ENCODE data around the gene ADARB2. TPM values are rescaled to one million over a fixed set of nuclear protein-coding genes. Genes with fewer than 3 reads are reported as not detected.

The ADARB2 gene
- total RNA-seq, 1 donor from 2014 or later = under 0.01 TPM

DNA sequence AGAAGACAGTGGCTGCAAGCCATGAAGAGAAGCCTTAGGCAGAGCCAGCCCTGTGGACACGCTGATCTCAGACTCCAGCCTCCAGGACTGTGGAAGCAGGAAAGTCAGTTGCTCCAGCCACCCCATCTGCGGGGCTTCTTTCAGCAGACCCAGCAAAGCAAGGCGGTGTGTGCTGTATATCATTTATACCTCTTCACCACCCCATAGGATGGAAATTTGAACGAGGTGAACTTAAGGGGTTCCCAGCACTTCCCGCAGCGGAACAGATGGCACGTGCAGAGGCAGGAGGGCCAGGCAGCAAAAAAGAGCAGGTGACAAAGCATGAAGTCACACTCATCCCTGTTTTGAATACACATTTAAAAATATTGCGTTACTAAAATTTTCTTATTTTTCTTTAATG lies 159.4 kb downstream of the ADARB2 start:
- no peak overlapping the region for H3K4me3 ChIP-seq (ENCODE audit: low read length in 3 of 3)
- no peak overlapping the region for H3K9ac ChIP-seq (ENCODE audit: low read depth in 1 of 3, low read length in 3 of 3)
- H3K27me3 ChIP-seq (ENCODE audit: control insufficient read depth in 3 of 3, insufficient read depth in 3 of 3, low read length in 3 of 3) = peaks cover 0 to 23% (median 0%) of the 10 kb centered on the region in 3 donors
- no peaks in the 10 kb centered on the region for H3K4me1 ChIP-seq (ENCODE audit: control insufficient read depth in 3 of 3, insufficient read depth in 3 of 3, low read length in 3 of 3)
- H3K27ac ChIP-seq (ENCODE audit: low read depth, low read length) = no peak overlapping the region
- H3K9me3 ChIP-seq (ENCODE audit: control insufficient read depth in 3 of 3, low read length in 3 of 3) = no peaks in the 10 kb centered on the region
- H3K36me3 ChIP-seq (ENCODE audit: control insufficient read depth in 3 of 3, insufficient read depth in 3 of 3, low read length in 3 of 3) = no peaks in the 10 kb centered on the region

DNA sequence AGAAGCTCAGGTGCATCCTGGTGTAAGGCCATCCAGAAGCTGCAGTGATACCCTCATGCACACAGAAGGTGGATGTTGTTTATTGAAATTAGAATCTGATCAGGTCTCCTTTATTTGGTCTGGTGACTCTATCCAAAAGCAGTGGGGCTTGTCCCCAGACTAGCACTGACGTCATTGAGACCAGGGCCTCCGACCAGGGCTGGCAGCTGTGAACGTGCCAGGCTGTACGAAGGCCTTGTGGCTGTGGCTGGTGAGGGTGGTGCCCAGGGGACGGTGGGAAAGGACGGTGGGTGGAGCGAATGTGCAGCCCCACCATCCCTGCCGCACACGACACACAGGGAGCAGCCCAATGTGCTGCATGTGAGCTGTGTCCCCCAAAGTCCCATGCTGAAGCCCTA lies 160.0 kb downstream of the ADARB2 start:
- no peak overlapping the region for H3K9ac ChIP-seq (ENCODE audit: low read depth in 1 of 3, low read length in 3 of 3)
- H3K4me3 ChIP-seq (ENCODE audit: low read length in 3 of 3) = no peak overlapping the region
- no peaks in the 10 kb centered on the region for H3K9me3 ChIP-seq (ENCODE audit: control insufficient read depth in 3 of 3, low read length in 3 of 3)
- no peaks in the 10 kb centered on the region for H3K4me1 ChIP-seq (ENCODE audit: control insufficient read depth in 3 of 3, insufficient read depth in 3 of 3, low read length in 3 of 3)
- peaks cover 0 to 23% (median 0%) of the 10 kb centered on the region in 3 donors for H3K27me3 ChIP-seq (ENCODE audit: control insufficient read depth in 3 of 3, insufficient read depth in 3 of 3, low read length in 3 of 3)
- no peak overlapping the region for H3K27ac ChIP-seq (ENCODE audit: low read depth, low read length)
- H3K36me3 ChIP-seq (ENCODE audit: control insufficient read depth in 3 of 3, insufficient read depth in 3 of 3, low read length in 3 of 3) = no peaks in the 10 kb centered on the region

DNA sequence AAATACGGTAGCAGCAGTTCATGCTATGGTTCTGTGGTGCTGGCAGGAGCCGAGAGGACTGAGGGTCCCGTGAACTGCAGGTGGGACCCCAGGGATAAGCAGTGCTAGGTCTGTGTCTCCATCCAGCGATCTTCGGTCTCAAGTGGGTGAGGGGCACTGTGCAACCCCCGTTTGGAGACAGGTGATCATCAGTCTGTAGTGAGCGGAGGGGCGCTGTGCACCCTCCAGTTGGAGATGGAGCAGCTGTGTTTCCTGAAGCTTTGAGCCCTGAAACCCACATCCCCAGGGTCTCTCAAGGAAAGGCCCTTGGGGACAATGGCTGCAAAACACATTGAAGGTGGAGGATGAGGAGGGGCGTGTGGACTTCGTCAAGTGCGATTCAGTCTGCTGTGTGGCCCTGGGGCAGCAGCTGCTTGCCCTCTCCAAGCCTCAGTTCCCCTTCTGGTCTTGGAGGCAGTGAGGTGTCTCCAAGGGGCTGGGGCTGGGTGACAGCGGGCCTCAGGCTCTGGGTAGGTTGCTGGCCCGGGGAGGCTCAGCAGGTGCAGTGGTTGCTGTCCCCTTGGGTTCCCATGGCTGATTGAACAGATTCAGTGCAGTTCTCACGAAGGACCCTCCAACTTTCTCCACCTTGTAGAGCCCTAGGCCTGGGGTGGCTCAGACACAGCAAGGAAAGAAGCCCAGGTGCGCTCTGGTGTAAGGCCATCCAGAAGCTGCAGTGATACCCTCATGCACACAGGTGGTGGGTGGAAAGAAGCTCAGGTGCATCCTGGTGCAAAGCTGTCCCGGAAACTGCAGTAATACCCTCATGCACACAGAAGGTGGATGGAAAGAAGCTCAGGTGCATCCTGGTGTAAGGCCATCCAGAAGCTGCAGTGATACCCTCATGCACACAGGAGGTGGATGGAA lies 160.6 kb downstream of the ADARB2 start:
- Histone ChIP-seq H3K36me3 (ENCODE audit: control insufficient read depth in 3 of 3, insufficient read depth in 3 of 3, low read length in 3 of 3) (no peaks in the 10 kb centered on the region), H3K4me3 (ENCODE audit: low read length in 3 of 3) (no peak overlapping the region), H3K9me3 (ENCODE audit: control insufficient read depth in 3 of 3, low read length in 3 of 3) (no peaks in the 10 kb centered on the region), H3K9ac (ENCODE audit: low read depth in 1 of 3, low read length in 3 of 3) (no peak overlapping the region), H3K27me3 (ENCODE audit: control insufficient read depth in 3 of 3, insufficient read depth in 3 of 3, low read length in 3 of 3) (peaks cover 0 to 20% (median 0%) of the 10 kb centered on the region in 3 donors), H3K27ac (ENCODE audit: low read depth, low read length) (no peak overlapping the region), H3K4me1 (ENCODE audit: control insufficient read depth in 3 of 3, insufficient read depth in 3 of 3, low read length in 3 of 3) (no peaks in the 10 kb centered on the region)

DNA sequence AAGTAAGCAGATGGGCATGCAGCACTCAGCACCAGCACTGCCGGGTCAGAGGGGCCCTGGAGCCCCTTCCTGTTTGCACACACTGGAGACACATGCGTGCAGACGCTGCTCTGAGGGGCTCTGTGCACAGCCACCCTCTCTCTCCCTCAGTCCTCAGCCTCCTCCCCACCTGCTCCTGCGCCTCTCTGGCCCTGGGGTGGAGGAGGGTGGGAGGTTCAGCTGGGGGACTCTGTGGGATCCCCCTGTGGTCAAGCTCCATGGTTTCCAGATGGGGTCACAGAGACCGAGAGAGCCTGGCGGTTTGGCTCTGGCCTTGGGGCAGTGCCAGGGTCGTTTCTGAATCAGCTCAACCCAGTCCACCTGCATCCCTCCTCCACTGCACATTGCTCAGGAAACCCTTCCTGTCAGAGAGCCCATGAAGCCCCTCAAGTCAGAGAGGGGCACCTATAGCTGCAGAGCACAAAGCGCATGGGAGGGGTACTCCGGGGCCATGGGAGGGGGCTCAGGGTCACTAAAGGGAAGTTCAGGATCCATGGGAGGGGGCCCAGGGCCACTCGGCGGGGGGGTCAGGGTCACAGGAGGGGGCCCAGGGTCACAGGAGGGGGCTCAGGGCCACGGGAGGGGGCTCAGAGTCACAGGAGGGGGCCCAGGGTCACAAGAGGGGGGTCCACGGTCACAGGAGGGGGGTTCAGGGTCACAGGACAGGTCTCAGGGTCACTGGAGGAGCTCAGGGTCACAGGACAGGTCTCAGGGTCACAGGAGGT lies 161.7 kb downstream of the ADARB2 start:
- Histone ChIP-seq H3K4me1 (ENCODE audit: control insufficient read depth in 3 of 3, insufficient read depth in 3 of 3, low read length in 3 of 3) (no peaks in the 10 kb centered on the region), H3K4me3 (ENCODE audit: low read length in 3 of 3) (no peak overlapping the region), H3K27me3 (ENCODE audit: control insufficient read depth in 3 of 3, insufficient read depth in 3 of 3, low read length in 3 of 3) (peaks cover 0 to 17% (median 0%) of the 10 kb centered on the region in 3 donors), H3K36me3 (ENCODE audit: control insufficient read depth in 3 of 3, insufficient read depth in 3 of 3, low read length in 3 of 3) (no peaks in the 10 kb centered on the region), H3K9ac (ENCODE audit: low read depth in 1 of 3, low read length in 3 of 3) (no peak overlapping the region), H3K27ac (ENCODE audit: low read depth, low read length) (no peak overlapping the region), H3K9me3 (ENCODE audit: control insufficient read depth in 3 of 3, low read length in 3 of 3) (no peaks in the 10 kb centered on the region)

DNA sequence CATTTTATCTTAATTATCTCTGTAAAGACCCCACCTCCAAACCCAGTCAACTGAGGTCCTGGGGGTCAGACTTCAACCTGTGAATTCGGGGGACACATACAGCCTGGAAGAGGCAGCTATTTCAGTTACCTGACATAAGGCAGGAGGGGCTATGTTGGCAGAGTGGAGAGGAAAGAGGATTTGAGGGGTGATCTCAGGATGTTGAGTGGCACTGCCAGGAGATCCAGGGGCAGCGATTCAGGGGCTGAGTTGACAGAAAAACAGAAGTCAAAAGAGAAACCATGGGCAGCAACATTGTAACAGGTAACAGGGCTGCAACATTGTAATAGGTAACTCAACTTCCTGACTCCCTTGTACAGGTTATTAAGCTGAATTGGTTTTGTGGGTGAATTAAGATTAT lies 162.6 kb downstream of the ADARB2 start:
- H3K27me3 ChIP-seq (ENCODE audit: control insufficient read depth in 3 of 3, insufficient read depth in 3 of 3, low read length in 3 of 3) = peaks cover 0 to 17% (median 0%) of the 10 kb centered on the region in 3 donors
- no peaks in the 10 kb centered on the region for H3K36me3 ChIP-seq (ENCODE audit: control insufficient read depth in 3 of 3, insufficient read depth in 3 of 3, low read length in 3 of 3)
- H3K4me3 ChIP-seq (ENCODE audit: low read length in 3 of 3) = no peak overlapping the region

DNA sequence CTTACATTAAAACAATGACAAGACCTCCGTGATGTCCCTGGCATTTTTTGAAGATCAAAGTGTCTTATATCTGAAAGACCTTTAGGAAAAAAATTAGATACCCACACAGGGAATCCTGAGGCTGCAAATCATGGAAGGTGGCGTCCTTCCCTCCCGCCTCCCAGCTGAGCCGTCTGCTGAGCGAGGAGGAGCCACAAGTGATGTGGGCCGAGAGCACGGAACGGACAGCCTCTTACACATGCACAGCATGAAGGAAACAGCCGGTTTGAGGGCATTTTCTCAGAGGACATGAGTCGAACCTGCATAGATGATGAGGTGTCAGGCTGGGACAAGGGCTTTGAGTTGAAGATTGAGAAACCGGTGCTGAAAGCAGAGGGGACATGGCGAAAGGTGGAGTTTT lies 163.3 kb downstream of the ADARB2 start:
- H3K9ac ChIP-seq (ENCODE audit: low read depth in 1 of 3, low read length in 3 of 3) = no peak overlapping the region
- no peak overlapping the region for H3K27ac ChIP-seq (ENCODE audit: low read depth, low read length)
- no peaks in the 10 kb centered on the region for H3K4me1 ChIP-seq (ENCODE audit: control insufficient read depth in 3 of 3, insufficient read depth in 3 of 3, low read length in 3 of 3)
- no peaks in the 10 kb centered on the region for H3K9me3 ChIP-seq (ENCODE audit: control insufficient read depth in 3 of 3, low read length in 3 of 3)
- H3K4me3 ChIP-seq (ENCODE audit: low read length in 3 of 3) = no peak overlapping the region
- H3K36me3 ChIP-seq (ENCODE audit: control insufficient read depth in 3 of 3, insufficient read depth in 3 of 3, low read length in 3 of 3) = no peaks in the 10 kb centered on the region
- peaks cover 0 to 20% (median 0%) of the 10 kb centered on the region in 3 donors for H3K27me3 ChIP-seq (ENCODE audit: control insufficient read depth in 3 of 3, insufficient read depth in 3 of 3, low read length in 3 of 3)

More for the DNA sequence above, 162.6 kb downstream of the ADARB2 start:
- H3K27ac ChIP-seq (ENCODE audit: low read depth, low read length) = no peak overlapping the region
- H3K4me1 ChIP-seq (ENCODE audit: control insufficient read depth in 3 of 3, insufficient read depth in 3 of 3, low read length in 3 of 3) = no peaks in the 10 kb centered on the region
- no peak overlapping the region for H3K9ac ChIP-seq (ENCODE audit: low read depth in 1 of 3, low read length in 3 of 3)
- H3K9me3 ChIP-seq (ENCODE audit: control insufficient read depth in 3 of 3, low read length in 3 of 3) = no peaks in the 10 kb centered on the region

DNA sequence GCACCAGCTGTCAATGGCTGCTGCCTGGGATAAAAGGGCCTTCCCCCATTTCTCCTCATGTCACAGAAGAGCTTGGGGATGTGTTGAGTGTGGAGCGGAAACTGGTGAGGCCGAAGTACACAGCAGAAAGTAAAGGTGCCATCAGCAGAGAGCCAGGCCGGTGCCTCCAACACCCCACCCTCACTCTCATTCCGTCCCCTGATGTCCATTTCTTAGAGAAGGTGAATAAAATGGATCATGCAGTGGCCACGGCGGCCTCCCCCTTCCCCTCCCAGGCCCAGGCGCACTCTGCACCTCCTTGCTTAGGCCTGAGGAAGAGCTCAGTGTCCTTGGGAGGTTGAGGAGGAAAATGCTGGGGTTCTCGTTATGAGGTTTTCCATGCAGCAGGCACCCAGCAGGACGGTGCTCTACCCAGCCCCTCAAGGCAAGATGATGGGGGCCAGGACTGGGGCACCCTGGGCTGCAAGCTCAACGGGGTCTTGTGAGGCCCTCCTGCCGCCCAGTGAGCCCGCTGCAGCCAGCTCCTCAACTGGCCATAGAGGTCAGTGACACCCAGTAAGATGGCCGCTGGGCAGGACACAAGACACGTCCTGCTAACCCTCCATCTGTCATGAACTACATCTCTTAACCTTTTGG lies 163.9 kb downstream of the ADARB2 start:
- Histone ChIP-seq H3K4me3 (ENCODE audit: low read length in 3 of 3) (no peak overlapping the region), H3K9me3 (ENCODE audit: control insufficient read depth in 3 of 3, low read length in 3 of 3) (no peaks in the 10 kb centered on the region), H3K4me1 (ENCODE audit: control insufficient read depth in 3 of 3, insufficient read depth in 3 of 3, low read length in 3 of 3) (no peaks in the 10 kb centered on the region), H3K27me3 (ENCODE audit: control insufficient read depth in 3 of 3, insufficient read depth in 3 of 3, low read length in 3 of 3) (peaks cover 0 to 15% (median 0%) of the 10 kb centered on the region in 3 donors), H3K36me3 (ENCODE audit: control insufficient read depth in 3 of 3, insufficient read depth in 3 of 3, low read length in 3 of 3) (no peaks in the 10 kb centered on the region), H3K27ac (ENCODE audit: low read depth, low read length) (no peak overlapping the region), H3K9ac (ENCODE audit: low read depth in 1 of 3, low read length in 3 of 3) (no peak overlapping the region)

DNA sequence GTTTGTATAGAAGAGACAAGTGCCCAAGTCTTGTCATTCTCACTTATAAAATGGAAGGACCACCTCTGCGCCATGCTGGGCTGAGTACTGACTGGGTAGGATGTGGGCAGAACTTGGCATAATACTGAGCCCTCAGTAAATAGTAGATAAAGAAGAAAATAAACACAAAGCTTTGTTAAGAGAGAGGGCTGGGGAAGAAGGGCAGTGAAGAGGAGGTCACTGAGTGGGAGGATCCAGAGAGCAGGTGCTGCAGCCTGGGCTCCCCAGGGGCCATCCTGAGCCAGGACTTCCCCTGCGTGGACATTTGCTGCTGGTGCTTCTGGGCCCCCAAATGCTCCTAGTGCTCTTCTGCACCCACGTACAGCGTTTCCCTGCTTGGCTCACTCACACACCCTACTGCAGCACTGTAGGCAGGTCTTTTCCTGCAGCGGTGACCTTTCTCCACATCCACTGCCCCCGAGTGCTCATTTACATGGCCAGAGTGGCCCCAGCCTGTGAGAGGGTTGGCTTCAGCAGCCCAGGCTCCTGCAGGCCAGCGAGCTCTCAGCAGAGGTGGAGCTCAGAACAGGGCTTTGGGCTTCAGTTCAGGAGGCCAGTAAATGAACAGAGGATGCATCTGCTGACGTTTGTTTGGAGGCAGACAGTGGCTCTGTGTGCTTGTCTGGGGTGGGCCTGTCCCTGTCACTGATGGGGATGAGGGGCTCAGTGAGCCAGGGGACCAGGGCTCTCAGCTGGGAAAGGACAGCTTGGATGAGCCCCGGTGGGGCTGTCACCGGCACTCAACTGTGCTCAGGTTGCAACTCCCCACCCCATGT lies 164.6 kb downstream of the ADARB2 start:
- Histone ChIP-seq H3K36me3 (ENCODE audit: control insufficient read depth in 3 of 3, insufficient read depth in 3 of 3, low read length in 3 of 3) (no peaks in the 10 kb centered on the region), H3K27ac (ENCODE audit: low read depth, low read length) (no peak overlapping the region), H3K9me3 (ENCODE audit: control insufficient read depth in 3 of 3, low read length in 3 of 3) (peaks cover 0 to under 1% (median 0%) of the 10 kb centered on the region in 3 donors), H3K27me3 (ENCODE audit: control insufficient read depth in 3 of 3, insufficient read depth in 3 of 3, low read length in 3 of 3) (peaks cover 0 to 15% (median 0%) of the 10 kb centered on the region in 3 donors), H3K4me1 (ENCODE audit: control insufficient read depth in 3 of 3, insufficient read depth in 3 of 3, low read length in 3 of 3) (no peaks in the 10 kb centered on the region), H3K4me3 (ENCODE audit: low read length in 3 of 3) (no peak overlapping the region), H3K9ac (ENCODE audit: low read depth in 1 of 3, low read length in 3 of 3) (no peak overlapping the region)

DNA sequence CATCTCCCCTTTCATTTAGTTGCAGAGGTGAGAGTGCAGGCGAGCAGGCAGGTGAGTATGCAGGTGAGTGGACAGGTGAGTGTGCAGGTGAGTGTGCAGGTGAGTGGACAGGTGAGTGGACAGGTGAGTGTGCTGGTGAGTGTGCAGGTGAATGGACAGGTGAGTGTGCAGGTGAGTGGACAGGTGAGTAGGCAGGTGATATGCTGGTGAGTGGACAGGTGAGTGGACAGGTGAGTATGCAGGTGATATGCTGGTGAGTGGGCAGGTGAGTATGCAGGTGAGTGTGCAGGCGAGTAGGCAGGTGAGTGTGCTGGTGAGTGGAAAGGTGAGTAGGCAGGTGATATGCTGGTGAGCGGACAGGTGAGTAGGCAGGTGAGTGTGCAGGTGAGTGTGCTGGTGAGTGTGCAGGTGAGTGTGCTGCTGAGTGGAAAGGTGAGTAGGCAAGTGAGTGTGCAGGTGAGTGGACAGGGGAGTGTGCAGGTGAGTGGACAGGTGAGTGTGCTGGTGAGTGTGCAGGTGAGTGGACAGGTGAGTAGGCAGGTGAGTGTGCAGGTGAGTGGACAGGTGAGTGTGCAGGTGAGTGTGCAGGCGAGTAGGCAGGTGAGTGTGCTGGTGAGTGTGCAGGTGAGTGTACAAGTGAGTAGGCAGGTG lies 165.6 kb downstream of the ADARB2 start:
- Histone ChIP-seq H3K4me1 (ENCODE audit: control insufficient read depth in 3 of 3, insufficient read depth in 3 of 3, low read length in 3 of 3) (no peaks in the 10 kb centered on the region), H3K27me3 (ENCODE audit: control insufficient read depth in 3 of 3, insufficient read depth in 3 of 3, low read length in 3 of 3) (peaks cover 0 to 16% (median 0%) of the 10 kb centered on the region in 3 donors), H3K9ac (ENCODE audit: low read depth in 1 of 3, low read length in 3 of 3) (no peak overlapping the region), H3K4me3 (ENCODE audit: low read length in 3 of 3) (no peak overlapping the region), H3K27ac (ENCODE audit: low read depth, low read length) (no peak overlapping the region), H3K9me3 (ENCODE audit: control insufficient read depth in 3 of 3, low read length in 3 of 3) (peaks cover 0 to 3% (median 0%) of the 10 kb centered on the region in 3 donors), H3K36me3 (ENCODE audit: control insufficient read depth in 3 of 3, insufficient read depth in 3 of 3, low read length in 3 of 3) (no peaks in the 10 kb centered on the region)

Measured in skeletal muscle tissue (tissue), 4 donors.